ENCODE data around the gene ANKDD1B.
"Not testable (repeated sequence)": the region's sequence is repeated elsewhere in the genome, so short reads cannot be mapped to it uniquely, and the experiment has no call there.

ANKDD1B gene

GRCh38 chr5:75611311-75612225 is at the start of gene ANKDD1B:
Gene ANKDD1B, plus strand, starts transcription at chr5:75611453. Its CDS starts 182 bp downstream, at chr5:75611635.
- DNase-seq (ENCODE audit: insufficient read length, low spot score) (no peak), FAIRE-seq (no peak)
- no peak for TF ChIP-seq POLR2A (IDR thresholded peaks at IDR 0.05; ENCODE audit: low read depth, low read length)

DNA sequence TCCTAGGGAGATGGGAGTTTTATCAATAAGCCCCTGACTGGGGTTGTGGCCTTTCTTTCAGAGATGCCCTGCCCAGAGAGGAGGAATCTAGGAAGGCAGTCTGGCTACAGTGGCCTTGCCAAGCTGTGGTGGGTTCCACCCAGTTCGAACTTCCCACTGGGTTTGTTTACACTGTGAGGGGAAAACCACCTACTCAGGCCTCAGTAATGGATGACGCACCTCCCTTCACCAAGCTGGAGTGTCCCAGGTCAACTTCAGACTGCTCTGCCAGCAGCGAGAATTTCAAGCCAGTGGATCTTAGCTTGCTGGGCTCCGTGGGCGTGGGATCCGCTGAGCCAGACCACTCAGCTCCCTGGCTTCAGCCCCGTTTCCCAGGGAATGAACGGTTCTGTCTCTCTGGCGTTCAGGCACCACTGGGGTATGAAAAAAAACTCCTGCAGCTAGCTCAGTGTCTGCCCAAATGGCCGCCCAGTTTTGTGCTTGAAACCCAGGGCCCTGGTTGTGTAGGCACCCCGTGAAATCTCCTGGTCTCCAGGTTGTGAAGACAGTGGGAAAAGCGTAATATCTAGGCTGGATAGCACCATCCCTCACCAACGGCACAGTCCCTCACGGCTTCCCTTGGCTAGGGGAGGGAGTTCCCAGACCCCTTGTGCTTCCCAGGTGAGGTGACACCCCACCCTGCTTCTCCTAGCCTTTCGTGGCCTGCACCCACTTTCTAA is 45.1 kb upstream of the ANKDD1B start:
- not testable (repeated sequence) for DNase-seq (ENCODE audit: insufficient read length, low spot score)
- FAIRE-seq, result peak; percentile 97

- DNase-seq (ENCODE audit: insufficient read length, low spot score) (peak; percentile 13), FAIRE-seq (peak; percentile 91)
- no peak for TF ChIP-seq POLR2A (IDR thresholded peaks at IDR 0.05; ENCODE audit: low read depth, low read length)
Observed at GRCh38 chr5:75566710-75567309, 44.4 kb upstream of the ANKDD1B start.

GRCh38 chr5:75567710-75568109 is 43.5 kb upstream of the ANKDD1B start:
- TF ChIP-seq POLR2A (IDR thresholded peaks at IDR 0.05; ENCODE audit: low read depth, low read length), result no peak
- DNase-seq (ENCODE audit: insufficient read length, low spot score) (peak; percentile 10), FAIRE-seq (peak; percentile 97)

- no peak for DNase-seq (ENCODE audit: insufficient read length, low spot score)
- FAIRE-seq, result no peak
- no peak for TF ChIP-seq POLR2A (IDR thresholded peaks at IDR 0.05; ENCODE audit: low read depth, low read length)
Observed at GRCh38 chr5:75568202-75568601, 43.1 kb upstream of the ANKDD1B start.

DNA sequence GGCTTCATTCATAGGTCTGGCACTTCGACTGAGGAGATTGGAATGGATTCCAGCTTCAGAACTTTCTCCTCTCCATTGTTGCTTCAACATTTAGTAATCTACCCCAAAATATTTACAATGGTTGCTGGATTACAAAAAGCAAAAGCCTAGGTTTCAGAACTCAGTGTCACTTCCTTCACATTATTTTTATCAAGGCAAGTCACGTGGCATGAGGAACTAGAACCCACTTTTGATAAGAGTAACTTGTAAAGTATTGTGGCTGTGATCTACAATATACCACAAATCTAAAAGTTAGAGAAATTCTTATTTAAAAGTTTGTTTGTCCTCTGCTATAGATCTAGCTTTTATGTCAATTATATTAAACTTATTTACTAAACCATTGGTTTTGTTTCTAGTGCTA is 39.7 kb upstream of the ANKDD1B start:
- no peak for DNase-seq (ENCODE audit: insufficient read length, low spot score)
- no peak for TF ChIP-seq POLR2A (IDR thresholded peaks at IDR 0.05; ENCODE audit: low read depth, low read length)
- FAIRE-seq, result no peak

GRCh38 chr5:75574791-75575190 is 36.5 kb upstream of the ANKDD1B start:
- FAIRE-seq (no peak), DNase-seq (ENCODE audit: insufficient read length, low spot score) (no peak)
- no peak for TF ChIP-seq POLR2A (IDR thresholded peaks at IDR 0.05; ENCODE audit: low read depth, low read length)

DNA sequence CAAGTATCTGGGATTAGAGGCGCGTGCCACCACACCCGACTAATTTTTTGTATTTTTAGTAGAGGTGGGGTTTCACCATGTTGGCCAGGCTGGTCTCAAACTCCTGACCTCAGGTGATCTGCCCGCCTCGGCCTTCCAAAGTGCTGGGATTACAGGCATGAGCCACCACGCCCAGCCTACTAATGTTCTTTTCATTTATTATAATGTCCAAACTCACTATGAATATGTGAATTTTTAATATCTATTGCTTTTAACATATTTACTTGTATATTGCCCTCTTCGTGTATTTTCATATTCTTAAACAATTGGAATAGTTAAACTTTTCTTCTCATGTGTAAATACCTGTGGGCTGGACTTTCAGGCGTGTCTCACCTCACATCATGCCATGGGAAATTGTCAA is 33.0 kb upstream of the ANKDD1B start:
- not testable (repeated sequence) for FAIRE-seq; DNase-seq (ENCODE audit: insufficient read length, low spot score)

- TF ChIP-seq POLR2A (IDR thresholded peaks at IDR 0.05; ENCODE audit: low read depth, low read length), result no peak
- FAIRE-seq, result peak; percentile 27
- DNase-seq (ENCODE audit: insufficient read length, low spot score), result no peak
Observed at GRCh38 chr5:75584641-75585040, 26.6 kb upstream of the ANKDD1B start.

- FAIRE-seq, result no peak
- DNase-seq (ENCODE audit: insufficient read length, low spot score), result no peak
- no peak for TF ChIP-seq POLR2A (IDR thresholded peaks at IDR 0.05; ENCODE audit: low read depth, low read length)
Observed at GRCh38 chr5:75588666-75589065, 22.6 kb upstream of the ANKDD1B start.

GRCh38 chr5:75600535-75600934 is 10.7 kb upstream of the ANKDD1B start:
- no peak for TF ChIP-seq POLR2A (IDR thresholded peaks at IDR 0.05; ENCODE audit: low read depth, low read length)
- FAIRE-seq, result peak; percentile 77
- no peak for DNase-seq (ENCODE audit: insufficient read length, low spot score)

GRCh38 chr5:75601567-75601966 is 9.7 kb upstream of the ANKDD1B start:
- no peak for DNase-seq (ENCODE audit: insufficient read length, low spot score)
- no peak for TF ChIP-seq POLR2A (IDR thresholded peaks at IDR 0.05; ENCODE audit: low read depth, low read length)
- no peak for FAIRE-seq

- TF ChIP-seq POLR2A (IDR thresholded peaks at IDR 0.05; ENCODE audit: low read depth, low read length), result no peak
- FAIRE-seq (peak; percentile 98), DNase-seq (ENCODE audit: insufficient read length, low spot score) (peak; percentile 50)
Observed at GRCh38 chr5:75601996-75602395, 9.3 kb upstream of the ANKDD1B start.

DNA sequence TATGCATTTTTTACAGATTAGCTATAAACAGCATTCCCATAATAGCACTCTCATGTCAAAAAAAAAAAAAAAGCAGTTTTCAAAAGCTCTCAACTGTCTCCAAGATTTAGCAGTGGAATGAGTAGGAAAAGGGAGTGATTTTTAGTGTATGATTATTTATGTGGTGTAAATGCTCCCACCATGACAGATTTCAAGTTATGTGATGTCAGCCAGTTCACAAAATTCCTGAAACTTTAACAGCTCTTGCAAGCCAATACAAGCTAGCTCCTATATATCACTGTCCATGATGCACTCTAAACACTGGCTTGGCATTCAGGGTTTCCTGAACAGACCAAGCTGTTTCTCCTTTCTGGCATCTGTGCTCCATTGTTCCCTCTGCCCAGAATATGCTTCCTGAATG is 7.9 kb upstream of the ANKDD1B start:
- no peak for DNase-seq (ENCODE audit: insufficient read length, low spot score)
- TF ChIP-seq POLR2A (IDR thresholded peaks at IDR 0.05; ENCODE audit: low read depth, low read length), result no peak
- no peak for FAIRE-seq

Data from H54 (cell line).